Measurements from ENCODE around the gene KCNS1. TPM values are rescaled to one million over a fixed set of nuclear protein-coding genes. Genes with fewer than 3 reads are reported as not detected.

KCNS1 gene
- total and polyA plus RNA-seq, 2 of the 8 experiments (the other 6 are each of a cell fraction or from before 2014, with no cell fraction given) = 1.4 to 1.8 TPM

DNA sequence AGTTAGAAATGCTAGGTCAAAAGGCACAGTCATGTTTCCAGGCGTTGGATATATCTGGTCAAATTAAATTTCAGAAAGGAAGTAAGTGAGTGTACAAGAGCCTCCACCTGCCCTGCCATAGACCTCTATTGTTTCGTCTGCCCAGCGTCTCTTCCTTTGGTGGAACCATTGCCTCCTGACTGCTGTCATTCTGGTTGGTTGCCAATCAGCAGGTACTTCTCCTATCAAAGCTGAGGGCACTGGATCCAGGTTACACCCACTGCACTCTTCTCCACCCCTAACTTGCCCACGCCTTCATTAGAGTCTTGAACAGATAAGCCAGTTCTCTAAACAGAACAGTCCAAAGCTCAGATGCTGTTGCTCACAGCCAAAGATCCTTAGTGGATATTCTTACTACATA lies 16.7 kb upstream of the KCNS1 start:
- POLR2A ChIA-PET (ENCODE audit: partially characterized antibody) = no interaction called here
- Histone ChIP-seq H3K23me2 (ENCODE audit: low read depth, low read length) (no peaks in the 10 kb centered on the region), H2AFZ (ENCODE audit: low read length) (no peak overlapping the region), H3K4me3 (ENCODE audit: extremely low read depth in 1 of 4, insufficient read depth in 2 of 4, low read depth in 3 of 4, low read length in 4 of 4) (no peak overlapping the region), H4K8ac (ENCODE audit: extremely low read depth, insufficient read depth, low read length) (no peak overlapping the region), H3K36me3 (ENCODE audit: control insufficient read depth in 2 of 4, insufficient read depth in 4 of 4, low read length in 3 of 4) (no peaks in the 10 kb centered on the region), H3K4me1 (replicated peaks in 1 of 4; ENCODE audit: control insufficient read depth in 3 of 4, insufficient read depth in 4 of 4, low read length in 3 of 4) (no peaks in the 10 kb centered on the region; a peak in 1 of 7 replicates), H4K20me1 (replicated peaks in 1 of 2; ENCODE audit: control insufficient read depth in 1 of 2, insufficient read depth in 2 of 2, low read length in 2 of 2) (no peaks in the 10 kb centered on the region), H2BK120ac (replicated peaks; ENCODE audit: low read depth, low read length) (no peak overlapping the region), H3K4me2 (ENCODE audit: insufficient read depth in 1 of 2, low read depth in 2 of 2, low read length in 2 of 2) (no peak overlapping the region), H3K4ac (replicated peaks; ENCODE audit: insufficient read length, low read depth, low read length) (no peak overlapping the region), H2BK12ac (ENCODE audit: low read depth, low read length) (no peak overlapping the region), H3K27me3 (replicated peaks in 1 of 4; ENCODE audit: control insufficient read depth in 3 of 4, extremely low read depth in 1 of 4, insufficient read depth in 3 of 4, low read length in 3 of 4) (no peaks in the 10 kb centered on the region), H3K23ac (ENCODE audit: insufficient read length) (no peak overlapping the region), H3K79me1 (ENCODE audit: low read depth, low read length) (no peaks in the 10 kb centered on the region), H3K27ac (ENCODE audit: low read depth, low read length) (no peak overlapping the region), H3K18ac (ENCODE audit: extremely low read depth, low read length) (no peak overlapping the region), H3K56ac (replicated peaks; ENCODE audit: insufficient read length, low read depth, low read length) (no peak overlapping the region), H4K5ac (ENCODE audit: insufficient read length, low read depth, low read length) (no peak overlapping the region), H2BK20ac (ENCODE audit: low read length) (no peak overlapping the region), H4K91ac (replicated peaks; ENCODE audit: insufficient read length, low read length) (no peak overlapping the region), H2BK5ac (ENCODE audit: low read depth, low read length) (no peak overlapping the region), H2AK5ac (ENCODE audit: low read depth, low read length) (no peak overlapping the region), H3K9ac (replicated peaks in 1 of 4; ENCODE audit: extremely low read depth in 1 of 4, low read depth in 3 of 4, low read length in 3 of 4) (no peak overlapping the region), H3K14ac (ENCODE audit: insufficient read length) (no peak overlapping the region), H2BK15ac (ENCODE audit: low read length) (no peak overlapping the region), H3K79me2 (ENCODE audit: control insufficient read depth in 1 of 2, insufficient read depth in 2 of 2, low read length in 2 of 2) (no peaks in the 10 kb centered on the region), H3K9me3 (ENCODE audit: insufficient read depth in 2 of 2, low read depth in 1 of 2, low read length in 1 of 2) (no peaks in the 10 kb centered on the region)
- DNase-seq (ENCODE audit: low read depth in 1 of 2, low spot score in 2 of 2) = no peak
- 78% methylated on average over 4 of the region's 4 CpGs; no CpG with 5 or more reads in 1 of the 2 experiments for WGBS, 2 experiments (ENCODE audit: extremely low coverage in 1 of 2, insufficient coverage in 1 of 2, insufficient read length in 1 of 2, insufficient replicate concordance in 2 of 2, low coverage in 1 of 2, low lambda C conversion rate in 2 of 2, missing lambda C conversion rate in 1 of 2)
- CTCF ChIA-PET (ENCODE audit: partially characterized antibody) = interaction anchor here (0.7 to 2.2 kb wide), 7 partner anchors 10 to 112 kb away, joined by 3 to 7 read pairs (median 4); no protein-coding TSS in a partner anchor
- FAIRE-seq = no peak
- no peak for TF ChIP-seq TBP (IDR thresholded peaks at IDR 0.05; ENCODE audit: low read depth, low read length)
- TF ChIP-seq CBX5 (IDR thresholded peaks at IDR 0.05; ENCODE audit: low read depth, low read length) = no peak
- no peak for TF ChIP-seq KDM1A (IDR thresholded peaks at IDR 0.05; ENCODE audit: borderline replicate concordance, low read length)
- no peak for TF ChIP-seq SIN3A (conservative IDR thresholded peaks at IDR 0.05 in 1 of 2, IDR thresholded peaks at IDR 0.05 in 1 of 2; ENCODE audit: low read depth in 1 of 2, low read length in 2 of 2)
- TF ChIP-seq, protein P1, sequence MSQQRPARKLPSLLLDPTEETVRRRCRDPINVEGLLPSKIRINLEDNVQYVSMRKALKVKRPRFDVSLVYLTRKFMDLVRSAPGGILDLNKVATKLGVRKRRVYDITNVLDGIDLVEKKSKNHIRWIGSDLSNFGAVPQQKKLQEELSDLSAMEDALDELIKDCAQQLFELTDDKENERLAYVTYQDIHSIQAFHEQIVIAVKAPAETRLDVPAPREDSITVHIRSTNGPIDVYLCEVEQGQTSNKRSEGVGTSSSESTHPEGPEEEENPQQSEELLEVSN (IDR thresholded peaks at IDR 0.05) = no peak
- no peak for TF ChIP-seq YY1 (IDR thresholded peaks at IDR 0.05; ENCODE audit: low read depth, low read length)
- TF ChIP-seq BRCA1 (IDR thresholded peaks at IDR 0.05; ENCODE audit: low read depth, low read length) = no peak
- TF ChIP-seq PHF8 (conservative IDR thresholded peaks at IDR 0.05; ENCODE audit: low read depth, low read length) = no peak
- TF ChIP-seq KDM5A (IDR thresholded peaks at IDR 0.05; ENCODE audit: low read length) = no peak
- TF ChIP-seq EP300 (IDR thresholded peaks at IDR 0.05; ENCODE audit: borderline replicate concordance in 1 of 2, low read depth in 2 of 2, low read length in 2 of 2) = no peak
- no peak for TF ChIP-seq MAFK (IDR thresholded peaks at IDR 0.05; ENCODE audit: low read depth, low read length)
- no peak for TF ChIP-seq ZNF274 (IDR thresholded peaks at IDR 0.05; ENCODE audit: borderline replicate concordance, extremely low read depth, low read length)
- TF ChIP-seq EGR1 (IDR thresholded peaks at IDR 0.05; ENCODE audit: borderline replicate concordance, low read depth, low read length) = no peak
- TF ChIP-seq NANOG (IDR thresholded peaks at IDR 0.05; ENCODE audit: insufficient read depth, low read depth, low read length, poor library complexity, severe bottlenecking) = no peak
